Right lobe of liver (tissue), 4 donors: Measurements from ENCODE around the gene TNS3.

ENCODE experiments used
- CTCF ChIP-seq, 4 donors: fragments of 200-600 bp in 3 of 4; fragments of 450-650 bp in 1 of 4; IDR thresholded peaks; one replicate each; pipeline versions ENCODE4 v1.5.1 to v1.8.0; 2016 to 2022; ENCODE audit warnings: antibody characterized with exemption in 4 of 4, mild to moderate bottlenecking in 2 of 4
- POLR2A ChIP-seq: fragments of 450-650 bp; IDR thresholded peaks from one replicate; pipeline ENCODE4 v1.6.1; 2017; ENCODE audit warnings: antibody characterized with exemption, mild to moderate bottlenecking
- donor health status: DM: no; HTN: no; CAD: no.
- donor health status: DM: no; HTN: no; CAD: no.
- donor health status: DM: no; HTN: yes; CAD: no.

- TF ChIP-seq CTCF (IDR thresholded peaks at IDR 0.05), result no peak
- no peak for TF ChIP-seq POLR2A
Measured at GRCh38 chr7:47511699-47512370, 70.1 kb downstream of the TNS3 start.
